H1 (cell line): ENCODE measurements around the gene TSN. TPM values are rescaled to one million over a fixed set of nuclear protein-coding genes. Genes with fewer than 3 reads are reported as not detected.

ENCODE experiments used
- CBX8 ChIP-seq: fragments of 300-800, 300-1000 bp; sonication (generic); IDR thresholded peaks from 2 replicates; pipeline ENCODE4 v1.7.1; 2016; ENCODE audit warnings: low read depth, low read length, borderline replicate concordance
- CEBPB ChIP-seq: IDR thresholded peaks from 2 replicates; pipeline ENCODE4 v1.6.1; 2012; ENCODE audit warnings: low read depth, low read length
- CREB1 ChIP-seq: IDR thresholded peaks from 2 replicates; pipeline ENCODE4 v1.6.1; 2012; ENCODE audit warnings: inconsistent platforms
- CTBP2 ChIP-seq: IDR thresholded peaks from 2 replicates; pipeline ENCODE4 v1.7.0; 2011; ENCODE audit warnings: borderline replicate concordance, mild to moderate bottlenecking, moderate library complexity, mixed read lengths, low read length; ENCODE audit not compliant: insufficient read depth, insufficient read length
- EGR1 ChIP-seq: IDR thresholded peaks from 2 replicates; pipeline ENCODE4 v1.6.1; 2011; ENCODE audit warnings: low read depth, low read length, borderline replicate concordance
- EZH2 ChIP-seq: fragments of 200-600 bp; sonication (generic); IDR thresholded peaks from 2 replicates; pipeline ENCODE4 v1.7.1; 2012; ENCODE audit warnings: low read depth, mild to moderate bottlenecking, moderate library complexity, low read length, inconsistent platforms; ENCODE audit not compliant: severe bottlenecking
- GABPA ChIP-seq: IDR thresholded peaks from 2 replicates; pipeline ENCODE4 v1.6.1; 2011; ENCODE audit warnings: mild to moderate bottlenecking, low read length, moderate library complexity, borderline replicate concordance; ENCODE audit not compliant: insufficient read depth
- HDAC2 ChIP-seq, 2 experiments: fragments of 300-600 bp in 1 of 2; sonication (generic) in 1 of 2; IDR thresholded peaks; 2 replicates each; pipeline ENCODE4 v1.6.1; 2011 to 2012; ENCODE audit warnings: low read depth in 2 of 2, low read length in 2 of 2, mild to moderate bottlenecking in 2 of 2, moderate library complexity in 2 of 2, borderline replicate concordance in 1 of 2, inconsistent platforms in 1 of 2
- JUN ChIP-seq: IDR thresholded peaks from 2 replicates; pipeline ENCODE4 v1.6.1; 2011; ENCODE audit warnings: low read depth, mild to moderate bottlenecking, improper control_type of control experiment, low read length
- KDM4A ChIP-seq: IDR thresholded peaks from one replicate; pipeline ENCODE4 v1.7.1; 2012; ENCODE audit warnings: low read depth, mild to moderate bottlenecking, moderate library complexity, low read length, inconsistent platforms; ENCODE audit not compliant: severe bottlenecking
- KDM5A ChIP-seq: fragments of 200-600 bp; IDR thresholded peaks from 2 replicates; pipeline ENCODE4 v1.7.1; 2012; ENCODE audit warnings: mild to moderate bottlenecking, low read length, inconsistent platforms, mixed read lengths
- MAFK ChIP-seq: IDR thresholded peaks from 2 replicates; pipeline ENCODE4 v1.6.1; 2012; ENCODE audit warnings: low read depth, mild to moderate bottlenecking, improper control_type of control experiment, low read length
- RNF2 ChIP-seq: fragments of 200-900, 300-1000 bp; sonication (generic); IDR thresholded peaks from 2 replicates; pipeline ENCODE4 v1.7.1; 2016; ENCODE audit warnings: borderline replicate concordance, low read depth, mild to moderate bottlenecking, antibody characterized with exemption, low read length; ENCODE audit not compliant: poor library complexity, severe bottlenecking; ENCODE audit errors: missing control alignments
- RXRA ChIP-seq: IDR thresholded peaks from 2 replicates; pipeline ENCODE4 v1.6.1; 2011; ENCODE audit warnings: low read depth, mild to moderate bottlenecking, low read length, moderate library complexity; ENCODE audit not compliant: insufficient read depth
- SAP30 ChIP-seq: fragments of 300-600 bp; sonication (generic); IDR thresholded peaks from 2 replicates; pipeline ENCODE4 v1.7.1; 2012; ENCODE audit warnings: low read length, moderate library complexity, mild to moderate bottlenecking, inconsistent platforms; ENCODE audit not compliant: insufficient read depth, insufficient replicate concordance
- SP1 ChIP-seq: IDR thresholded peaks from 2 replicates; pipeline ENCODE4 v1.6.1; 2011; ENCODE audit warnings: low read depth, low read length
- TAF1 ChIP-seq: IDR thresholded peaks from 2 replicates; pipeline ENCODE4 v1.6.1; 2011; ENCODE audit warnings: mild to moderate bottlenecking, low read depth, low read length
- TAF7 ChIP-seq: optimal IDR thresholded peaks from 2 replicates; pipeline ENCODE3; 2011; ENCODE audit warnings: low read depth, mild to moderate bottlenecking, inconsistent platforms, low read length, moderate library complexity, borderline replicate concordance
- TBP ChIP-seq: IDR thresholded peaks from 2 replicates; pipeline ENCODE4 v1.6.1; 2011; ENCODE audit warnings: low read depth, low read length, improper control_type of control experiment
- TCF12 ChIP-seq: IDR thresholded peaks from 2 replicates; pipeline ENCODE4 v1.6.1; 2011; ENCODE audit warnings: low read depth, mild to moderate bottlenecking, low read length
- polyA plus RNA-seq, 7 experiments: library from polyadenylated mRNA; depleted of rRNA in 3 of 7; stranded (reverse) in 5 of 7; unstranded in 2 of 7; fragments of >200 nt in 5 of 7; fragments of 200-250 nt in 2 of 7; gene quantifications; 1 replicate in 5 of 7; 2 replicates in 1 of 7; 4 replicates in 1 of 7; pipeline versions ENCODE4 v1.2.1 to v1.2.3, GENCODE V29; 2011 to 2013; ENCODE audit warnings: missing spikeins in 2 of 7, mixed read lengths in 2 of 7
- total RNA-seq: library from RNA; stranded (reverse); fragmentation: NEBNext Ultra II Directional; extraction: Animal tissue kit (Norgen Biotek cat#: 25700); gene quantifications from 2 replicates; pipeline ENCODE4 v1.2.1, GENCODE V29; 2021
- TF ChIP-seq, protein P1 (sequence below): IDR thresholded peaks from 2 replicates; pipeline ENCODE4 v1.6.1; 2011; ENCODE audit warnings: low read length, improper control_type of control experiment
- TF ChIP-seq, protein P2 (sequence below): IDR thresholded peaks from 2 replicates; pipeline ENCODE4 v1.6.1; 2012; ENCODE audit warnings: inconsistent platforms

TSN gene
- total and polyA plus RNA-seq, 2 of the 8 experiments (the other 6 are each of a cell fraction or from before 2014, with no cell fraction given) = 44.4 to 96.1 TPM

DNA sequence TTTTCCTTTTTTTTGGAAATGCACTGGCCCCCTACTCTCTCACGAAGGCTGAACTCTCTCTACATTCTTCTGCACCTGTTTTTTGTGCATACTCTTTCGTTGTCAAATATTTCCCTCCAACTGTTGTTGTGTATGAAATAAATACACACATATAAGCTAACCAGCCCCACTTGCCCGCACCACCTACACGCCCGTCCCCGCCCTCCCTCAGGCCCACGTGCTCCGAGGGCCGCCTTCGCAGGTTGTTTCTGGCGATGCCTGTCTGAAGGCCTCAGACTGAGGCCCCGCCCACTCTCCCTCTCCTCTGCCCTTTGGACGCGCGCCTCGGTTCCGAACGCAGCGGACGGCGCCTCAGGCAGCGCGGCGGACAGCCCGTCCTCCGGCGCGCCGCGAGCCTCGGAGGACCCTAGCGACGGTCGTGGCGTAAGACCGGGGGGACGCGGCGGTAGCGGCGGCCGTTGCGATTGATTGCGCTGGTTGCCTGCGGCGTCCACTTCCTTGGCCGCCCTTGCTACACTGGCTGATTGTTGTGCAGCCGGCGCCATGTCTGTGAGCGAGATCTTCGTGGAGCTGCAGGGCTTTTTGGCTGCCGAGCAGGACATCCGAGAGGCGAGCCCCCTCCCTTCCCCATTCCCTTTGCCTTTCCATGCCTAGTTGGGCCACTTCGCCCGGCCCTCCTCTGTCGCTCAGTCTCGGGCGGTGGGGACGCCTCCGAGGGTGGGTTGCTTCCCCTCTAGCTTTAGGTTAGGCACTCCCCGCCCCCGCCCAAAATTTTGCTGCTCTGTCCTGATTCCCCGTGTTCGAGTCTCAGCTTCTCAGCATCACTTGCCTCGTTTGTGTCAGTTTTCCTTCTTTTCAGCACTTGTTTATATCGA is at the start of gene TSN (continued):
- TF ChIP-seq TCF12 (no peak), RNF2 (no peak), RXRA (no peak), CREB1 (peak; percentile 92), MAFK (no peak), KDM5A (peak; percentile 96), CBX8 (no peak), EGR1 (peak; percentile 70; the same call in 1 of the 2 replicates), CEBPB (peak; percentile 63), TAF7 (peak; percentile 52), HDAC2 (IDR thresholded peaks at IDR 0.05; ENCODE audit: borderline replicate concordance in 1 of 2, low read depth in 2 of 2, low read length in 2 of 2) (peak; percentile 1 to 58; a peak in 2 of 4 replicates), JUN (no peak), SP1 (peak; percentile 82), SAP30 (peak; percentile 67), KDM4A (peak; percentile 100), TAF1 (peak; percentile 93), GABPA (no peak), TBP (peak; percentile 86), EZH2 (peak; percentile 28), CTBP2 (no peak)
- TF ChIP-seq, protein P1, sequence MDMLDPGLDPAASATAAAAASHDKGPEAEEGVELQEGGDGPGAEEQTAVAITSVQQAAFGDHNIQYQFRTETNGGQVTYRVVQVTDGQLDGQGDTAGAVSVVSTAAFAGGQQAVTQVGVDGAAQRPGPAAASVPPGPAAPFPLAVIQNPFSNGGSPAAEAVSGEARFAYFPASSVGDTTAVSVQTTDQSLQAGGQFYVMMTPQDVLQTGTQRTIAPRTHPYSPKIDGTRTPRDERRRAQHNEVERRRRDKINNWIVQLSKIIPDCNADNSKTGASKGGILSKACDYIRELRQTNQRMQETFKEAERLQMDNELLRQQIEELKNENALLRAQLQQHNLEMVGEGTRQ = peak; percentile 82
- TF ChIP-seq, protein P2, sequence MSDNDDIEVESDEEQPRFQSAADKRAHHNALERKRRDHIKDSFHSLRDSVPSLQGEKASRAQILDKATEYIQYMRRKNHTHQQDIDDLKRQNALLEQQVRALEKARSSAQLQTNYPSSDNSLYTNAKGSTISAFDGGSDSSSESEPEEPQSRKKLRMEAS = peak; percentile 98
